C4-2B (cell line): ENCODE measurements around the gene RAB15.
A peak's percentile ranks its signal among the peaks of the same experiment; 100 is the strongest.

Experiments used
- H3K27ac ChIP-seq: fragments of 450-650 bp; 2 replicates; pipeline ENCODE4 v1.5.1; 2017
- CTCF ChIP-seq: fragments of 450-650 bp; conservative IDR thresholded peaks from 2 replicates; pipeline ENCODE4 v1.5.1; 2017; ENCODE audit warnings: mild to moderate bottlenecking
- ZFX ChIP-seq: fragments of 450-650 bp; IDR thresholded peaks from 2 replicates; pipeline ENCODE4 v1.6.1; 2017

Gene RAB15

GRCh38 chr14:64937821-64938193, 34.3 kb downstream of the RAB15 start:
- TF ChIP-seq ZFX (no peak), CTCF (peak; percentile 44)
- H3K27ac ChIP-seq: no peak overlapping the region

- TF ChIP-seq CTCF (no peak), ZFX (no peak)
- H3K27ac ChIP-seq: no peak overlapping the region
Measured at GRCh38 chr14:64937171-64937820, 34.8 kb downstream of the RAB15 start.

DNA sequence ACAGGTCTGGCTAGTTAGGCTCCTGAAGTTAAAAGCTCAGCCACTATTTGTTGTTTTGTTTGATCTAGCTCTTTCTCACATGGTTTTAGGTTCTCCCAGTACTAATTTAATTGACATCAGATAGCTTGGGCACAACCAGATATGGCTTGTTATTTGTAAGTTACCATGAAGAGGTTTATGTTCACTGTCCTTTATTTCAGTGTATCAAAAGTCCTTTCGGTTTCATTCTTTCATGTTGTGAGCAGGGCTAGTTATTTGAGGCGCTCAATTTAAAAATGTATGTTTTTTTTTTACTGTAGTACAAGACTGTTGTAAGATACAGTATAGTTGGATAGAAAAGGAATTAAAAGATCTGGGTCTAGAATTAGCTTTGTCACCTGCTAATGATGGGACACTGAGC, 36.6 kb downstream of the RAB15 start:
- no peak overlapping the region for H3K27ac ChIP-seq
- TF ChIP-seq ZFX (no peak), CTCF (no peak)

DNA sequence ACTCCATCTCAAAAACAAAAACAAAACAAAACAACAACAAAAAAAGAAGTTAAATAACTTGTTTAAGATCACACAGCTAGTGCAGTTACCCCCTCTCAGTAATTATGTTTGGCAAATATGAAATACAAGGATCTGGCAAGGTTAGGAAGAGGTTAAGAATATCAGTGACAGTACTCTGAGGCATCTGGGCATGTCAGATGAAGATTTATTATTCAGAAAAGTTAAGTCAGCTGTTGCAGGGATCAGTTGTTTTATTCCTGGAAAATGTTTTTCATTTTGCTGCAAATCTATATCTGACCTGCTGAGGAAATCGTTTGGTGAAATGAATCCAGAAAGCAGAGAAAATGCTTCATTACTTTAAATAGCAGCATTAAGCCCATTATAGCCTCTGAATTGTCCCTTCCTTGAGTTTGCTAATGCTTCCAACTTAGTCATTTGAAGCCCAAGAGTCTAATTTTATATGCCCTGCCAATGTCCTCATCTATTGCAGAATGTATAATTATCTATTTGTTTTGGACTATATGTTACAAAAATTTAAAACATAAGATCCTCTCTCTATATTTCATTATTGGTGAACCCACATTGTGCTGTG, 37.7 kb downstream of the RAB15 start:
- no peak overlapping the region for H3K27ac ChIP-seq
- TF ChIP-seq ZFX: no peak
- TF ChIP-seq CTCF: no peak

GRCh38 chr14:64932231-64932630, 39.9 kb downstream of the RAB15 start:
- TF ChIP-seq CTCF (no peak), ZFX (no peak)
- H3K27ac ChIP-seq: no peak overlapping the region

- no peak for TF ChIP-seq CTCF
- TF ChIP-seq ZFX: no peak
Measured at GRCh38 chr14:64931123-64931522, 41.0 kb downstream of the RAB15 start.

GRCh38 chr14:64930085-64930843, 41.9 kb downstream of the RAB15 start:
- H3K27ac ChIP-seq: no peak overlapping the region
- TF ChIP-seq ZFX (no peak), CTCF (no peak)

More at GRCh38 chr14:64931123-64931522, 41.0 kb downstream of the RAB15 start:
- no peak overlapping the region for H3K27ac ChIP-seq
